ENCODE measurements around the gene ATP11A.

Gene ATP11A

DNA sequence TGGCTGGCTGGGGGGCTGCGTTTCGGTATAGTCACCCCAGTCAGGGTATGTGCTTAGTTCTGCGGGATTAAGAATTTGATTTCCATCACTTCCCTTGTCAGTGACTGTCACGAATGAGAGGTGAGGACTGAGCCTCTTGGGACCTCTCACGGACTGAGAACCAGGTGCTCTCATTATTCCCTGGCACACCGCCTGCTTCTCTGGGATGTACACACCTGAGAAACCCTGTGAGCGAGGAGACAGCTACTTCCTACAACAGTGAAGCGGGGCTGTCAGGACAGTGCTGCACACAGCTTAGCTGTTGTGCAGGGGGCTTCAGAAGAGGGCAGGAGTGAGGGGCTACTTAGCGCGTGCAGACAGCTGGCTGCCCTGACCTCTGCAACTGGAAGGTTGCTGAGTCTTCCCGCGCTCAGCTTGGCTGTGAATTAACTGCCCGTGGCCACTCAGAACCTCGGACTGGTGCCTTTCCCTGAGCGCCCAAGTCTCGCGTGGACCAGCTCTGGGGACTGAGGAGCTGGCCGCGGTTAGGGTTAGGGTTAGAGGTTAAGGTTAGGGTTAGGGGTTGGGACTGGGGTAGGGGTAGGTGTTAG, 213.9 kb downstream of the ATP11A start:
- no peaks in the 10 kb centered on the region for H3K36me3 ChIP-seq (ENCODE audit: control insufficient read depth, insufficient read depth, low read length, severe bottlenecking)
- H3K27me3 ChIP-seq (replicated peaks; ENCODE audit: control insufficient read depth, insufficient read depth, low read length), result peaks cover 77% of the 10 kb centered on the region
- DNase-seq (ENCODE audit: low read depth), result no peak
- H3K4me1 ChIP-seq (ENCODE audit: control insufficient read depth, insufficient read depth, low read length), result no peaks in the 10 kb centered on the region
- H3K9ac ChIP-seq (ENCODE audit: low read length), result no peak overlapping the region
- no peak overlapping the region for H3K4me3 ChIP-seq (ENCODE audit: low read length)
- H3K9me3 ChIP-seq (ENCODE audit: control insufficient read depth, low read length), result peaks cover 25% of the 10 kb centered on the region

DNA sequence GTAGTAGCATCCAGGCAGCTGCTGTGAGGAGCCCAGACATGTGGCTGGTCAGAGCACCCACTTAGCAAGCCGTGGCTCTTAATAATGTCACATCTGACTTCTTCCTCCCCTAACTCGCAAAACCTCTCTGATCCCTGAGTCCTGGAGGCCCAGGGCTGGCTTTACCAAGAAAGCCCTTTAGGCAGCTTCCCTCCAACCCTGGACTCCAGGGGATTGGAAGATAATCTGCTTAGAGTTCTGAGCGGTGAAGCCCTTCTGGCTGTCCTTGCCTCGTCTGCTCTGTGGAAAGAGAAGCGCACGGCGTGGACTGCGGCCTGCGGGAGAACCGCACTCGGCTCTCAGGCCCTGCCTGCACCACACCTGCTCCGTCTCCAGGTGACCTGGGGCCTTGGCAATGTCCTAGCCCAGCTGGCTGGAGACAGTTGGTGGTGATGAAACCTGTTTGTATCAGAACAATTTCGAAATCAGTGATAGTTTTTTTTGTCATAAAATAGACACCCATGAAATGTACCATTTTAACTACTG, 214.7 kb downstream of the ATP11A start:
- H3K27me3 ChIP-seq (replicated peaks; ENCODE audit: control insufficient read depth, insufficient read depth, low read length), result peaks cover 77% of the 10 kb centered on the region
- no peak overlapping the region for H3K4me3 ChIP-seq (ENCODE audit: low read length)
- no peaks in the 10 kb centered on the region for H3K36me3 ChIP-seq (ENCODE audit: control insufficient read depth, insufficient read depth, low read length, severe bottlenecking)
- no peak overlapping the region for H3K9ac ChIP-seq (ENCODE audit: low read length)
- H3K9me3 ChIP-seq (ENCODE audit: control insufficient read depth, low read length), result peaks cover 25% of the 10 kb centered on the region
- DNase-seq (ENCODE audit: low read depth), result no peak
- no peaks in the 10 kb centered on the region for H3K4me1 ChIP-seq (ENCODE audit: control insufficient read depth, insufficient read depth, low read length)

DNA sequence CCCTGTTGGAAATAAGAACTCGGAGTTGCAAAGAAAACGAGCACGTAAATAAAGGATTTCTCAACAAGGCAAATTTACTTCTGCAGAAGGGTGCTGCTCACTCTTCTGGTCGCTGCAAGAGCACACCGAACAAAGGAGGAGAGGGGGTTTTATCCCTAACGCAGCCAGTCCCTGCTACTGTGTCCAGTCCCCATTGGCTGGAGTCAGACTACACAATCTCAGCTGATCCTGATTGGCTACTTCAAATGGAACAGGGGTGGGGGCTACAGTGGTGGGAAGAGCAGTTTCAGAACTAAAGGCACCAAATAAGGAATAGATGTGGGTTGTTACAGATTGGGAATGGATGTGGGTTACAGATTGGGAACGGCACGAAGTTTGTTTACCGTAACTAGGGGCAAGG, 215.2 kb downstream of the ATP11A start:
- Histone ChIP-seq H3K4me3 (ENCODE audit: low read length) (no peak overlapping the region), H3K9me3 (ENCODE audit: control insufficient read depth, low read length) (peaks cover 25% of the 10 kb centered on the region), H3K4me1 (ENCODE audit: control insufficient read depth, insufficient read depth, low read length) (no peaks in the 10 kb centered on the region), H3K27me3 (replicated peaks; ENCODE audit: control insufficient read depth, insufficient read depth, low read length) (peaks cover 77% of the 10 kb centered on the region), H3K9ac (ENCODE audit: low read length) (no peak overlapping the region), H3K36me3 (ENCODE audit: control insufficient read depth, insufficient read depth, low read length, severe bottlenecking) (no peaks in the 10 kb centered on the region)
- no peak for DNase-seq (ENCODE audit: low read depth)

DNA sequence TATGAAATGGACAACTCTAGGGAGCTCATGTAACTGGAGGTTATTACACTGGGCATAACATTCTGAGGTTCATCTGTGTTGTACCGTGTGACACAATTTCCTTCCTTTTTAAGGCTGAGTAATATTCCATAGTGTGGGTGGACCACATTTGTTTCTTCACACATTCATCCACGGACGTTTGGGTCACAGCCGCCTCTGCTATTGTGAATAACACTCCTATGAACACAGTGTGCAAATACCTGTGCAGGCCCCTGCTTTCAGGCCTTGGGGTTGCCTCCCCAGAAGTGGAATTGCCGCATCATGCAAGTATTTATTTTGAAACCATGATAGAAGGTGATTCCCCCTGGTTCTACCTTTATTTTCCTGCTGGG, 215.8 kb downstream of the ATP11A start:
- Histone ChIP-seq H3K27me3 (replicated peaks; ENCODE audit: control insufficient read depth, insufficient read depth, low read length) (peaks cover 77% of the 10 kb centered on the region), H3K36me3 (ENCODE audit: control insufficient read depth, insufficient read depth, low read length, severe bottlenecking) (no peaks in the 10 kb centered on the region), H3K9ac (ENCODE audit: low read length) (no peak overlapping the region), H3K4me3 (ENCODE audit: low read length) (no peak overlapping the region), H3K4me1 (ENCODE audit: control insufficient read depth, insufficient read depth, low read length) (no peaks in the 10 kb centered on the region), H3K9me3 (ENCODE audit: control insufficient read depth, low read length) (peaks cover 25% of the 10 kb centered on the region)
- no peak for DNase-seq (ENCODE audit: low read depth)

DNA sequence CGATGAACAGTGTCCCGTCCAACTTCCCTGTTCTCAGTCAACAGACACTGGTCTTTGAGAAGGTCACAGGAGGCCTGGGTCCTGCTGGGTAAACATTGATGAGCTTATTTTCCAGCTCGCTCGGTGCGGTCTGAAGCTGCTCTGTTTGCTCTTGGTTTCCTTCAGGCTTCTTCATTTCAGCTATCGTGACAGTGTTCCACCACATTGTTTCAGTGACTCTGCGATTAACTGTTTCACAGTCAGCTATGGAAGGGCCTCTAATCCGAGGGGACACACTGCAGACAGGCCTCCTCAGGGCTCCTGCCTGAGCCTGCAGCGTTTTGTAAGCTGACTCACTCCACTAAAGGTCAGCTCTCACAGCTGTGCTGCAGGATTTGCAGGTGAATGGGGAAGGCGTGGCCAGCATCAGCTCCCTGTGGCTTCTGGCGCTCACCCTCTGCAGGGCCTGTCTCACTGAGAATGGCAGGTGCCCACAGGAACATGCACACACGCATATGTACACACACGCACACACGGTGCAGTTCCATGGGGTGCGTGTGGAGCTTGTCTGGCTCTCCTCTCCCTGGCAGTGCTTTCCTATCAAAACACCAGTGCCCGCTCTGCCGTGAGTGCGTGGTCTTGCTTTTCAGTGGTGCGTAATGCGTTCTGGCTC, 216.3 kb downstream of the ATP11A start:
- H3K27me3 ChIP-seq (replicated peaks; ENCODE audit: control insufficient read depth, insufficient read depth, low read length), result peaks cover 75% of the 10 kb centered on the region
- H3K4me1 ChIP-seq (ENCODE audit: control insufficient read depth, insufficient read depth, low read length), result no peaks in the 10 kb centered on the region
- DNase-seq (ENCODE audit: low read depth), result no peak

DNA sequence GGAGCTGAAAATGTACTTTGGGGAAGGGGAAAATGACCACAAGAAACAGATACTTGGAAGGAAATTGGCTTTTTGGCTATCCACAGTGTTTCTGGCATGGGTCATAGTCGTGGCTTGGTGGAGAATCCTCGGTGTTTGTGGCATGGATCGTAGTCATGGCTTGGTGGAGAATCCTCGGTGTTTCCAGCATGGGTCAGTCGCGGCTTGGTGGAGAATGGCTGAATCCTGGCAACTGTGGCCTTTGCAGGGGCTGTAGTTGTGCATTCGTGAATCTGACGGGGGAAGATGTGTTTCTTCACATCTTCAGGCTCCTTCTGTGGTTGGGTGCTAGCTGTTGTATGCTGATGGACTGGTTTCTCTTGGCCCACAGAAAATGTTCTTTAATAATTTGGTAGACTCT, 217.4 kb downstream of the ATP11A start:
- Histone ChIP-seq H3K9ac (ENCODE audit: low read length) (no peak overlapping the region), H3K4me3 (ENCODE audit: low read length) (no peak overlapping the region), H3K4me1 (ENCODE audit: control insufficient read depth, insufficient read depth, low read length) (no peaks in the 10 kb centered on the region), H3K27me3 (replicated peaks; ENCODE audit: control insufficient read depth, insufficient read depth, low read length) (peaks cover 76% of the 10 kb centered on the region), H3K9me3 (ENCODE audit: control insufficient read depth, low read length) (peaks cover 25% of the 10 kb centered on the region), H3K36me3 (ENCODE audit: control insufficient read depth, insufficient read depth, low read length, severe bottlenecking) (no peaks in the 10 kb centered on the region)
- no peak for DNase-seq (ENCODE audit: low read depth)

More for the DNA sequence above, 216.3 kb downstream of the ATP11A start:
- Histone ChIP-seq H3K9me3 (ENCODE audit: control insufficient read depth, low read length) (peaks cover 25% of the 10 kb centered on the region), H3K36me3 (ENCODE audit: control insufficient read depth, insufficient read depth, low read length, severe bottlenecking) (no peaks in the 10 kb centered on the region), H3K4me3 (ENCODE audit: low read length) (no peak overlapping the region), H3K9ac (ENCODE audit: low read length) (no peak overlapping the region)

DNA sequence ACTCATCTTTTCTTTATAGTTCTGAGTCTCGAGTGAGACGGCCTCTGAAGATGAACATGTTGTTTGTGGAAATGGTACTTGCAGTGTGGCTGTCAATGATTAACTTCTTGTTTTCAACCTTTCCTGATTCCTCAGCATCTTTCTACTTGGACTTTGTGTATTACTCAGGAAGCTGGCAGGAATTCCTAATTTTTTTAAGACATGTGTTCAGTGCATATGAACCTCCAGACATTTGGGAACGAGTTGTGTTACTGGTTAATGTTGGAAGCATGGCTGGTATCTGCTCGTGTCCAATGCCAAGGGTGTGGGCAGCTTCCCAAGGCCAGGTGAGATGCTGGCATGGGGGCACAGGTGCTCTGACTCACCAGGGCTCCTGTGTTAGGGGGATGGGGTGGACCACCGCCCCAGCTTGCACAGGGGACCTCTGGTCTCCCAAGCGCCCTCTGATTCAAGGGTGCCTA, 218.1 kb downstream of the ATP11A start:
- no peak for DNase-seq (ENCODE audit: low read depth)
- Histone ChIP-seq H3K36me3 (ENCODE audit: control insufficient read depth, insufficient read depth, low read length, severe bottlenecking) (no peaks in the 10 kb centered on the region), H3K9me3 (ENCODE audit: control insufficient read depth, low read length) (peaks cover 25% of the 10 kb centered on the region), H3K27me3 (replicated peaks; ENCODE audit: control insufficient read depth, insufficient read depth, low read length) (peaks cover 75% of the 10 kb centered on the region), H3K4me1 (ENCODE audit: control insufficient read depth, insufficient read depth, low read length) (no peaks in the 10 kb centered on the region), H3K9ac (ENCODE audit: low read length) (no peak overlapping the region), H3K4me3 (ENCODE audit: low read length) (no peak overlapping the region)

DNA sequence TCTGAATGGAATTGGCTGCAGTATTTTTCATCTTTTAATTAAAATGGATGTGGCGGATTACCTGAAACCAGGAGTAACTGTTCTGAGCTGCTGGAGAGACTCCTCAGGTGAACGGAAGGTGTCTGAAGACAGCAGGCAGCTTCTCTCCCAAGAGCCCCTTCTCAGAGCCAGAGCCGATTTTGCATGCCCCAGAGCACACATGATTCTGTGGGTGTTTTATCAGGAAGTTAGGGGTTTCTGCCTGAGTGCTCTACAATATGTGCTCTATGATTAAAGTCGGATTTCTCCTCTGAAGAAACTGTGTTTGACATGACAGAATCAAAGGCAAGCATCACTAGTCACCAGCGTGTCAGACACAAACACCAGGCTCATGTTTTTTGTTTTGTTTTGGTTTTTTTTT, 218.5 kb downstream of the ATP11A start:
- Histone ChIP-seq H3K4me3 (ENCODE audit: low read length) (no peak overlapping the region), H3K9ac (ENCODE audit: low read length) (no peak overlapping the region), H3K4me1 (ENCODE audit: control insufficient read depth, insufficient read depth, low read length) (no peaks in the 10 kb centered on the region), H3K27me3 (replicated peaks; ENCODE audit: control insufficient read depth, insufficient read depth, low read length) (peaks cover 75% of the 10 kb centered on the region), H3K9me3 (ENCODE audit: control insufficient read depth, low read length) (peaks cover 25% of the 10 kb centered on the region), H3K36me3 (ENCODE audit: control insufficient read depth, insufficient read depth, low read length, severe bottlenecking) (no peaks in the 10 kb centered on the region)
- DNase-seq (ENCODE audit: low read depth), result no peak

DNA sequence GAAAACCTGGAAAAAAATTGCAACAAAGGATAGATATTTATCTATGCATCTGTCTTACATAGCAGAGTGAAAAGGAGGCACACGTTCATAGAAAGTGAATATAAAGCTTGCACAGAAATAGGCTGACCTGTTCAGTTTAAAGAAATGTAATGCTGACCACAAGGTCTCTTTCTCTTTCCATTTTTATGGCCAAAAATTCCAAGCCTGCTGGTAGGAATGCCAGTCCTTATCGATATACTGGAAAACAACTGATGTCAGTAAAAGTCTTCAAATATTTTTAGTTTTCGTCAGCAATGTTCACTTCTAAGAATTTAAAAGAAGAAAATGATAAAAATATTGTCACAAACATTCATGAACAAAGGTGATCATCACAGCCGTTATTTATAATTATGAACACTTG, 220.2 kb downstream of the ATP11A start:
- Histone ChIP-seq H3K9me3 (ENCODE audit: control insufficient read depth, low read length) (peaks cover 15% of the 10 kb centered on the region), H3K27me3 (replicated peaks; ENCODE audit: control insufficient read depth, insufficient read depth, low read length) (peaks cover 86% of the 10 kb centered on the region), H3K9ac (ENCODE audit: low read length) (no peak overlapping the region), H3K4me3 (ENCODE audit: low read length) (no peak overlapping the region), H3K36me3 (ENCODE audit: control insufficient read depth, insufficient read depth, low read length, severe bottlenecking) (no peaks in the 10 kb centered on the region), H3K4me1 (ENCODE audit: control insufficient read depth, insufficient read depth, low read length) (no peaks in the 10 kb centered on the region)
- no peak for DNase-seq (ENCODE audit: low read depth)

DNA sequence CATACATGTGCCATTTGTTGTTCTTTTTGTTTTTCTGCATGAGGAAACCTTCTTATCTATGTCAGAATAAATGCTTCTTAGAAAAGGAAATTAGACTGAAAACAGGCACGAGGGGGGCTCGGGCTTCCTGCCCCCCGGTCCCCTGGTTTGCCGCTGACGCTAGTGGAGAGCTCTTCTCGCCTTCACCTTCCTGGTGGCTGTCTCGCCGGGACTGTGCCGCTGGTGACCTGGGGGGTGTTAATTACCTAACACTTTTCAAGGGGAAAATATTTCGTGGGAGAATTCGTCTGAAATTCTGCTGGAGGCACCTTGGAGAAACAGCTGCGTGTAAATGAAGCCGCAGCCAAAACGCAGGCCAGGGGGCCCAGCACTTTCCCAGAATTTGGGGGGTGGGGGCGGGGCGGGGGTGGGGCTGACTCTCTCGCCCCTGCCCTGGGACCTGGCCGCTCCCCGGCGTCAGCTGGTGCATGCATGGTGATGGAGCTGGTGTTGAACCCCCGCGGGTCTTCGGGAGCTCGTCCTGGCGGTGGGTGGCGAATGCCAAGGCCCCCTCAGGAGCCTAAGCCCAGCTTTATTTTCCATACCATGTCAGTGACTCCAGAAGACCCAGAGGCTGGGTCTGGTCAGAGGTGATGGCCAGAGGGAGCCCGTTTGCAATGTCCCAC, 220.9 kb downstream of the ATP11A start:
- Histone ChIP-seq H3K4me1 (ENCODE audit: control insufficient read depth, insufficient read depth, low read length) (no peaks in the 10 kb centered on the region), H3K27me3 (replicated peaks; ENCODE audit: control insufficient read depth, insufficient read depth, low read length) (peaks cover 83% of the 10 kb centered on the region), H3K9me3 (ENCODE audit: control insufficient read depth, low read length) (peaks cover 7% of the 10 kb centered on the region), H3K9ac (ENCODE audit: low read length) (no peak overlapping the region), H3K4me3 (ENCODE audit: low read length) (no peak overlapping the region), H3K36me3 (ENCODE audit: control insufficient read depth, insufficient read depth, low read length, severe bottlenecking) (no peaks in the 10 kb centered on the region)
- DNase-seq (ENCODE audit: low read depth), result no peak

DNA sequence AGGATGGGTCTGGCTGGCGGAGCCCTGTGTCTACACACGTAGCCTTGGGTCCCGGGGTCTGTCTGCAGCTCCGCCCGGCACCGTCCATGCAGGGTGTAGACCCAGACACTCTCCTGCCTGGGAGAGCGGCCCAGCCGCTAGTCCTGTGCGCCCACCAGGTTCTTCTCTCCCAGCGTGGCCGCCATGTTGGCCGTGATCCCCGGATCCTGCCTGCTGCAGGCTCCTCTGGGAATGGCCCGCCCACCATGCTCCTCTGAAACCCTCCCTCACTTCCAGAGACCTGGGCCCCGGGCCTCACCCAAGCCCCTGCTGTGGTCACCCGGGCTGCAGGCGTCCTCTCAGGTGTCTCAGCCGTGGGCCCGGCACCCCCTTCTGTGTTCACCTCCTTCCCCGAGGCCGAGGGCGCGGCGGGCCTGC, 221.5 kb downstream of the ATP11A start:
- Histone ChIP-seq H3K9me3 (ENCODE audit: control insufficient read depth, low read length) (peaks cover 2% of the 10 kb centered on the region), H3K9ac (ENCODE audit: low read length) (no peak overlapping the region), H3K27me3 (replicated peaks; ENCODE audit: control insufficient read depth, insufficient read depth, low read length) (peaks cover 78% of the 10 kb centered on the region), H3K4me1 (ENCODE audit: control insufficient read depth, insufficient read depth, low read length) (no peaks in the 10 kb centered on the region), H3K4me3 (ENCODE audit: low read length) (no peak overlapping the region), H3K36me3 (ENCODE audit: control insufficient read depth, insufficient read depth, low read length, severe bottlenecking) (no peaks in the 10 kb centered on the region)
- no peak for DNase-seq (ENCODE audit: low read depth)
